Tibial nerve (tissue), 4 donors: Measurements from ENCODE around the gene REV3L. TPM values are rescaled to one million over a fixed set of nuclear protein-coding genes. Genes with fewer than 3 reads are reported as not detected.

Source experiments
- DNase-seq, 2 donors: peaks; one replicate each; pipeline ENCODE4 v3.0.0-alpha.2; 2019; ENCODE audit warnings: low spot score in 2 of 2
- H3K27ac ChIP-seq, 4 donors: fragments of 200-600 bp; sonication (generic) in 3 of 4; one replicate each; pipeline ENCODE4 v1.5.1; 2017 to 2019; ENCODE audit warnings: mild to moderate bottlenecking in 1 of 4
- H3K27me3 ChIP-seq, 2 donors: fragments of 200-600 bp; sonication (generic) in 1 of 2; one replicate each; pipeline versions ENCODE4 v1.5.1 to v1.6.0; 2017 to 2019
- H3K36me3 ChIP-seq, 3 donors: fragments of 200-600 bp; sonication (generic); one replicate each; pipeline ENCODE4 v1.5.1; 2018 to 2019
- H3K4me1 ChIP-seq, 4 donors: fragments of 200-600 bp; sonication (generic) in 3 of 4; one replicate each; pipeline ENCODE4 v1.5.1; 2017 to 2019
- H3K4me3 ChIP-seq, 4 donors: fragments of 200-600 bp; sonication (generic) in 3 of 4; one replicate each; pipeline ENCODE4 v1.5.1; 2017 to 2019; ENCODE audit warnings: mild to moderate bottlenecking in 1 of 4, moderate library complexity in 1 of 4
- H3K9me3 ChIP-seq, 4 donors: fragments of 200-600 bp; sonication (generic) in 3 of 4; one replicate each; pipeline ENCODE4 v1.5.1; 2017 to 2019
- CTCF ChIP-seq, 5 experiments: fragments of 200-600 bp in 3 of 5; fragments of 450-650 bp in 2 of 5; sonication (generic) in 3 of 5; IDR thresholded peaks; one replicate each; pipeline ENCODE4 v1.5.1; 2016 to 2019; ENCODE audit warnings: antibody characterized with exemption in 5 of 5, mild to moderate bottlenecking in 3 of 5, moderate library complexity in 2 of 5
- EP300 ChIP-seq, 2 donors: sonication (generic); formaldehyde crosslinking; IDR thresholded peaks; one replicate each; pipeline ENCODE4 v1.6.1; 2017; ENCODE audit warnings: antibody characterized with exemption in 2 of 2, mild to moderate bottlenecking in 1 of 2
- POLR2A ChIP-seq, 2 donors: fragments of 450-650 bp; IDR thresholded peaks; one replicate each; pipeline ENCODE4 v1.6.1; 2017; ENCODE audit warnings: antibody characterized with exemption in 2 of 2, mild to moderate bottlenecking in 2 of 2, moderate library complexity in 2 of 2
- WGBS, 2 donors: methylation state at CpG; one replicate each; pipeline ENCODE4 v1.1.5; 2018; 5-methylcytosine and 5-hydroxymethylcytosine counted together
- total RNA-seq, 4 donors: library from RNA; depleted of rRNA; stranded (reverse); fragments of >200 nt; gene quantifications; one replicate each; pipeline ENCODE4 v1.1.0, GENCODE V29; 2016

Gene REV3L
- total RNA-seq, 4 donors from 2014 or later, result 26.7 to 45.9 (median 34.1) TPM

DNA sequence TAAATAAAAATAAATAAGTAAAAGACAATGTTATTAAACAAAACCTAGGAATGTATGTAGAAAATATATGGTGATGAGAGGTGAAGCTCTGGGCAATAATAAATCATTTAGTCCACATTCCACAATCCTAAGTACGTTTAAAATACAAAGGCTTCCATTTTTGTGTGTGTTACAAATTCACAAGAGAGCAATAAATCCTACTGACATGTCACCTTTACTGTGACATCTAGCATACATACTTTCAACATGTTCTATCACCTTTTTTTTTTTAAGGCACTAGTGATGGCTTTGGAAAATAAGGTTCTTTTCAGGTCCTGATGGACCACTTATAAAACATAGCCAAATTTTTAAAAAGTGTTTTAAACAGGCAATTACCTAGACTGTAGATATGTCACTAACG is 12.0 kb downstream of the REV3L start:
- 84 to 88% methylated on average over 2 of the region's 2 CpGs for WGBS, 2 donors

GRCh38 chr6:111469543-111469942 is 13.5 kb downstream of the REV3L start:
- peaks cover 0 to 3% (median 0%) of the 10 kb centered on the region in 4 donors for H3K4me1 ChIP-seq
- H3K9me3 ChIP-seq, result no peaks in the 10 kb centered on the region
- H3K27ac ChIP-seq, result no peak overlapping the region
- DNase-seq, result no peak
- TF ChIP-seq POLR2A (IDR thresholded peaks at IDR 0.05) (no peak), EP300 (IDR thresholded peaks at IDR 0.05) (no peak), CTCF (IDR thresholded peaks at IDR 0.05) (no peak)
- H3K27me3 ChIP-seq, result no peaks in the 10 kb centered on the region
- H3K4me3 ChIP-seq, result no peak overlapping the region
- no peaks in the 10 kb centered on the region for H3K36me3 ChIP-seq
- 84 to 87% methylated on average over 5 of the region's 5 CpGs for WGBS, 2 donors

More for the DNA sequence above, 12.0 kb downstream of the REV3L start:
- H3K4me1 ChIP-seq, result peaks cover 0 to 3% (median 0%) of the 10 kb centered on the region in 4 donors
- no peaks in the 10 kb centered on the region for H3K27me3 ChIP-seq
- no peaks in the 10 kb centered on the region for H3K36me3 ChIP-seq
- H3K9me3 ChIP-seq, result no peaks in the 10 kb centered on the region
- TF ChIP-seq CTCF (IDR thresholded peaks at IDR 0.05), result no peak
- TF ChIP-seq POLR2A (IDR thresholded peaks at IDR 0.05), result no peak
- TF ChIP-seq EP300 (IDR thresholded peaks at IDR 0.05), result no peak
- H3K27ac ChIP-seq, result no peak overlapping the region
- no peak overlapping the region for H3K4me3 ChIP-seq
- DNase-seq, result no peak

DNA sequence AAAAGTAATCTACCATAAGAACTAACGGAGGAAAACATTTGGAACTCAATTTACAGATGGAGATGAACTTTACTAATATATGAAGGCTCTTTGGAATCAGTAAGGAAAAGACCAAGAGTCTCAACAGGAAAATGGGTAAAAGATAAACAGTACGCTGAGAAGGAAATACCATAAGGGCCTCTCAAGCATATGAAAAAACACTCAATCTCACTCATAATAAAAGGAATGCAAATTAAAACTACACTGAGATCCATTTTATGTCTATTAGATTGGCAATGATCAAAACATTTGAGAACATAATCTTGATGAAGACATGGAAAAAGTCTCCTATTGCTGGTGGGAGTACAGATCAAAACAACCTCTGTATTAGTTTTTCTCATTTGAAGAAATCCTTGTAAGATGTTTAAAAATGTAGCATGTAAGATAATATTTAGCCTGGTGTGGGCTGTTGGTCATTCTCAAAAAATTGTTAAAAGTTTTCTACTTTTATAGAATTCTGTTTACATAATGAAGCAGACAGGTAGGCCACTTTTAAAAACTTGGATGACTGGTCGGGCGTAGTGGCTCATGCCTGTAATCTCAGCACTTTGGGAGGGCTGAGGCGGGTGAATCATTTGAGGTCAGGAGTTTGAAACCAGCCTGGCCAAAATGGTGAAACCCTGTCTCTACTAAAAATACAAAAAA is 14.5 kb downstream of the REV3L start:
- no peaks in the 10 kb centered on the region for H3K36me3 ChIP-seq
- H3K27me3 ChIP-seq, result no peaks in the 10 kb centered on the region
- no peaks in the 10 kb centered on the region for H3K9me3 ChIP-seq
- no peak overlapping the region for H3K27ac ChIP-seq
- 90 to 91% methylated on average over 5 of the region's 5 CpGs for WGBS, 2 donors
- DNase-seq, result no peak
- no peak overlapping the region for H3K4me3 ChIP-seq
- H3K4me1 ChIP-seq, result no peaks in the 10 kb centered on the region
- TF ChIP-seq CTCF (IDR thresholded peaks at IDR 0.05), result no peak
- TF ChIP-seq EP300 (IDR thresholded peaks at IDR 0.05), result no peak
- TF ChIP-seq POLR2A (IDR thresholded peaks at IDR 0.05), result no peak

DNA sequence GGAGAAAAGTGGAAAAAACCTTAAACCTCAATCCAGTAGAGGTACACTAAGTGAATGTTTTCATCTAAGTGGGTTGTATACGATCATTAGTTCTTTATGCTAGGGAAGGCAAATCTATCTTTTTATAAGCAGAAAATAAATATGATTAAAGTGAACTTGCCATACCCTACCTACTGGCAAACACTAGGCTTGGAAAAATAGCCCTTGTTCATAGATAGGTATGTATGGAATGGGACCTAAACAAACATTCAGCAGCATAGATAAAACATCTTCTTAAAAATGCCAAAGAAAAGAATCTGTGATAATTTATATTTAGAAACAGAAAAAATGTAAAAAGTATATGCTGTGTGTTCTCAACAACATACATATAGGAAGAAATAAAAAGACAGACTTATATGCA is 18.8 kb downstream of the REV3L start:
- peaks cover 0 to 23% (median 0%) of the 10 kb centered on the region in 3 donors for H3K36me3 ChIP-seq
- TF ChIP-seq EP300 (IDR thresholded peaks at IDR 0.05) (no peak), POLR2A (IDR thresholded peaks at IDR 0.05) (no peak), CTCF (IDR thresholded peaks at IDR 0.05) (no peak)
- peaks cover 0 to 3% (median 0%) of the 10 kb centered on the region in 4 donors for H3K4me1 ChIP-seq
- DNase-seq, result no peak
- H3K27me3 ChIP-seq, result no peaks in the 10 kb centered on the region
- WGBS, 2 donors, result 89 to 98% methylated on average over 1 of the region's 1 CpG
- H3K9me3 ChIP-seq, result peaks cover 0 to 9% (median 0%) of the 10 kb centered on the region in 4 donors
- no peak overlapping the region for H3K27ac ChIP-seq
- no peak overlapping the region for H3K4me3 ChIP-seq

DNA sequence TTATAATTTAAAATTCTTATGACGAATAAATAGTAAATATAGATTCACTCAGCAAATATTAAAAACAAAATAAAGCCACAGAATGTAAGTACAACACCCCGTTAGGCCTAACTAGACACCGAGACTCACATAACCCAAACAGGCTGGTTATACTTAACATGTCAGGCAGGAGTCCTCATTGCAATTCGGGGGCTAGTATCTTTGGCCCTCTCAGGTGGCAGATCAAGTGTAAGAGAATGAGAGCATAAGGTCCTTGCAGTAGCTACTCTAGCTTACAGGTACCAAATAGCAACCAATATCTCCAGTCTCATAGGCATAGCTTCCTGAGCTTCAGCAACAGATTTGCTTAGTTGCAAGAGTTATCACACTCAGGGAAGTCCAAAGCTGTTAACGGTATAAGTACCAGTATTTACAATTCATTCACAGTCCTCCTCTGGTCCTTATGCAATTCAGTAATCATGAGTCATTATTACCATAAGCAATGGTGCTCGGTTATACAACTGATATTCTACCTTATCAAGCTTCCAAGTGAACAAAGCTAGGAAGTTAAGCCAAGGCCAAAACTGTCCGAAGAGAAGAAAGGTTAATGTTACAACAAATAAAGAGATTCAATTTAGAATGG is 20.1 kb downstream of the REV3L start:
- H3K27me3 ChIP-seq, result no peaks in the 10 kb centered on the region
- peaks cover 0 to 20% (median 3%) of the 10 kb centered on the region in 4 donors for H3K9me3 ChIP-seq
- DNase-seq, result no peak
- H3K36me3 ChIP-seq, result peaks cover 0 to 33% (median 0%) of the 10 kb centered on the region in 3 donors
- H3K4me1 ChIP-seq, result peaks cover 0 to 3% (median 0%) of the 10 kb centered on the region in 4 donors
- 85 to 88% methylated on average over 7 of the region's 7 CpGs for WGBS, 2 donors
- no peak for TF ChIP-seq EP300 (IDR thresholded peaks at IDR 0.05)
- no peak for TF ChIP-seq POLR2A (IDR thresholded peaks at IDR 0.05)
- no peak for TF ChIP-seq CTCF (IDR thresholded peaks at IDR 0.05)
- H3K27ac ChIP-seq, result no peak overlapping the region
- H3K4me3 ChIP-seq, result no peak overlapping the region
